C4-2B (cell line): ENCODE data around the gene PKDCC.
A peak's percentile ranks its signal among the peaks of the same experiment; 100 is the strongest.

Experiments
- H3K27ac ChIP-seq: fragments of 450-650 bp; 2 replicates; pipeline ENCODE4 v1.5.1; 2017
- ZFX ChIP-seq: fragments of 450-650 bp; IDR thresholded peaks from 2 replicates; pipeline ENCODE4 v1.6.1; 2017
- TF ChIP-seq, protein P1 (sequence below): fragments of 450-650 bp; conservative IDR thresholded peaks from 2 replicates; pipeline ENCODE4 v1.5.1; 2017; ENCODE audit warnings: mild to moderate bottlenecking

The PKDCC gene, protein sequence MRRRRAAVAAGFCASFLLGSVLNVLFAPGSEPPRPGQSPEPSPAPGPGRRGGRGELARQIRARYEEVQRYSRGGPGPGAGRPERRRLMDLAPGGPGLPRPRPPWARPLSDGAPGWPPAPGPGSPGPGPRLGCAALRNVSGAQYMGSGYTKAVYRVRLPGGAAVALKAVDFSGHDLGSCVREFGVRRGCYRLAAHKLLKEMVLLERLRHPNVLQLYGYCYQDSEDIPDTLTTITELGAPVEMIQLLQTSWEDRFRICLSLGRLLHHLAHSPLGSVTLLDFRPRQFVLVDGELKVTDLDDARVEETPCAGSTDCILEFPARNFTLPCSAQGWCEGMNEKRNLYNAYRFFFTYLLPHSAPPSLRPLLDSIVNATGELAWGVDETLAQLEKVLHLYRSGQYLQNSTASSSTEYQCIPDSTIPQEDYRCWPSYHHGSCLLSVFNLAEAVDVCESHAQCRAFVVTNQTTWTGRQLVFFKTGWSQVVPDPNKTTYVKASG

DNA sequence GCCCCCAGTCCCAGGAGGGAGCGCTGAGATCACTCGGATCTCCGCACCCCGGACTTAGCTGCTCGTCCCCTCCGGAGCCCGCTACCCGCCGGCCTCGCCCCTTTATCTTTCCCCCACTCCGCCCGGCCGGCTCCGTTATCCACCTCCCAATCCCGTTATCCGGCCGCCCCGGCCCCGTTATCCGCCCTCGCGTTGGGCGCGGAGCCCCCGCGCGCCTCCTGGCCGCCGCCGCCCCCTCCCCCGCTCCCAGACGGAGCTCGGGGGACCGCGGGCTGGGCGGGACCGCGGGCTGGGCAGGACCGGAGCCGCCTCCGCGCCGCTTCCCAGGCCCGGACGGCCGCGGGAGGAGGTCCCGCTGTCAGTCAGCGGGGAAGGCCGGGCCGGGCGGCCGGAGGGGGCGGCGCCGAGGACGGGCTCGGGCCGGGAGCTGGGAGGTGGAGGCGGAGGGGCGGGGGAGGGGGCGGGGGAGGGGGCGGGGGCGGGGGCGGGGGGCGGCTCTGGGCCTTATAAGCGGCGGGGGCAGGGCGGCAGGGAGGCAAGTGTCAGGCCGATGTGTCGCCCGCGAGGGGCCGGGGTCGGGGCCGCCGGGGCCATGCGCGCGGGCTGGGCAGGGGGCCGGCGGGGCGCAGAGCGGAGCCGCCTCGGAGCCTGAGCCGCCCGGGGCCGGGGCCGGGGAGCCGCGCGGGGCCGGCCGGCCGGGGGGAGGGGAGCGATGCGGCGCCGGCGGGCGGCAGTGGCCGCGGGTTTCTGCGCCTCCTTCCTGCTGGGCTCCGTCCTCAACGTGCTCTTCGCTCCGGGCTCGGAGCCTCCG lies at the start of gene PKDCC:
PKDCC (plus strand) TSS at position 534 of the 811 bp plus-strand sequence; CDS start at position 713, 179 bp downstream.
- H3K27ac ChIP-seq: peak within 1 kb of the TSS; percentile 57
- TF ChIP-seq, protein P1, sequence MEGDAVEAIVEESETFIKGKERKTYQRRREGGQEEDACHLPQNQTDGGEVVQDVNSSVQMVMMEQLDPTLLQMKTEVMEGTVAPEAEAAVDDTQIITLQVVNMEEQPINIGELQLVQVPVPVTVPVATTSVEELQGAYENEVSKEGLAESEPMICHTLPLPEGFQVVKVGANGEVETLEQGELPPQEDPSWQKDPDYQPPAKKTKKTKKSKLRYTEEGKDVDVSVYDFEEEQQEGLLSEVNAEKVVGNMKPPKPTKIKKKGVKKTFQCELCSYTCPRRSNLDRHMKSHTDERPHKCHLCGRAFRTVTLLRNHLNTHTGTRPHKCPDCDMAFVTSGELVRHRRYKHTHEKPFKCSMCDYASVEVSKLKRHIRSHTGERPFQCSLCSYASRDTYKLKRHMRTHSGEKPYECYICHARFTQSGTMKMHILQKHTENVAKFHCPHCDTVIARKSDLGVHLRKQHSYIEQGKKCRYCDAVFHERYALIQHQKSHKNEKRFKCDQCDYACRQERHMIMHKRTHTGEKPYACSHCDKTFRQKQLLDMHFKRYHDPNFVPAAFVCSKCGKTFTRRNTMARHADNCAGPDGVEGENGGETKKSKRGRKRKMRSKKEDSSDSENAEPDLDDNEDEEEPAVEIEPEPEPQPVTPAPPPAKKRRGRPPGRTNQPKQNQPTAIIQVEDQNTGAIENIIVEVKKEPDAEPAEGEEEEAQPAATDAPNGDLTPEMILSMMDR: no peak
- TF ChIP-seq ZFX: no peak

DNA sequence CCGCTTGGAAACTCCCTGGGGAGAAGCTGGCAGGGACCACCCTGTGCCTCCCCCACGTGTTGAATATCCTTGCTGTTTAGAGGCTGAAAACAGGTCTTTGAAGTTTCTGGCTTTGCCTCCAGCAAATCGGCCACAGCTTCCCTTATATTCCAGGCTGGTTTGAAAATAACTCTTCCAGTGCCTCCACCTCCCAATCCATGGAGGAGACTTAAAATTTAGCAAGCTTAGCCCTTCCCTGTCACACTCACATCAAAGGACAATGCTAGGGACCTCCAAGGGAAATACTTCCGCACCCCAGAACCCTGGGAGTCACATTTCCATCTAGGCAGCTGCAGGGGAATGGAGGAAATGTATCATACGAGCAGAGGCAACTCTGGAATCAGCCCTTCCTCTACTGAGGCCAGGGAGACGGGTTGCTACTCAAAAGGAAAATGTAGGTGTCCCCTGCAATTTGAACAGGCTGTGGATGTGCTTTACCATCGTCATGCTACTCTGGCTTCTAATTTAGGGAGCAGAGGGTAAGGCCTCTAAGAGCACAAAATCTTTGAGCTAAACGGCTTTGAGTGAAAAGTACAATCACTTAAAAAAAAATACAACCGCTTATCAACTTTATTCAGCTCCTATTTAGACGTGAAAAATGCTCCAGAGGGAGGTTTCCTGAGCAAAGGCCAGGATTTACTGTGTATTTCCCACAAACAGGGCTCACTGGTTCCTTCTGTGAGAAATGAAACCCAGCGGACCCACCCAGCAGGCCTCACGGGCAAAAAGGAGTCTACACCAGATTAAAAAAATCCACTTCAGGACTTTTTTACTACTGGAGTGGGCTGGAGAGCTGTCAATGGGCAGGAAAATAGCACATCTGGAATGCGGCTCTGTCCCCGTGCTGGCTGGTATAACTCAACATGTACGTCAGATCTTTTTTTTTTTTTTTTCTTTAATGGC lies 49.4 kb upstream of the PKDCC start:
- H3K27ac ChIP-seq: no peak overlapping the region

DNA sequence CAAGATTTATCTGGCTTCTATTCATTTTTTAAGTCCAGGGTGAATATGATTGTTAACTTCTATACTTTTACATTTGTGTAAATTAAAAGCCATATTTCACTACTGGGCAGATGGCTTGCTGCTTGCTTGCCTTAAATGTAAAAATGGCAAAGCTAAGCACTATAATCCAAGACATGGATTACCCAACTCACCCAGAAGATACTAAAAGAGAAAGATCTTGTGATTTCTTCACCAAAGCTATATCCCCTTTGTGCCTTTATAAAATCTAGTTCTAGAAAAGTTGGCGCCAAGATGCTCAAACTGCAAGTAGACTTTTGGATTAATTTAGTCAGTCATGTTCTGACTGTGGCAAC lies 48.7 kb upstream of the PKDCC start:
- H3K27ac ChIP-seq: no peak overlapping the region
- TF ChIP-seq, protein P1: no peak
- TF ChIP-seq ZFX: no peak

More for the DNA sequence above, 49.4 kb upstream of the PKDCC start:
- TF ChIP-seq, protein P1: no peak
- TF ChIP-seq ZFX: no peak

DNA sequence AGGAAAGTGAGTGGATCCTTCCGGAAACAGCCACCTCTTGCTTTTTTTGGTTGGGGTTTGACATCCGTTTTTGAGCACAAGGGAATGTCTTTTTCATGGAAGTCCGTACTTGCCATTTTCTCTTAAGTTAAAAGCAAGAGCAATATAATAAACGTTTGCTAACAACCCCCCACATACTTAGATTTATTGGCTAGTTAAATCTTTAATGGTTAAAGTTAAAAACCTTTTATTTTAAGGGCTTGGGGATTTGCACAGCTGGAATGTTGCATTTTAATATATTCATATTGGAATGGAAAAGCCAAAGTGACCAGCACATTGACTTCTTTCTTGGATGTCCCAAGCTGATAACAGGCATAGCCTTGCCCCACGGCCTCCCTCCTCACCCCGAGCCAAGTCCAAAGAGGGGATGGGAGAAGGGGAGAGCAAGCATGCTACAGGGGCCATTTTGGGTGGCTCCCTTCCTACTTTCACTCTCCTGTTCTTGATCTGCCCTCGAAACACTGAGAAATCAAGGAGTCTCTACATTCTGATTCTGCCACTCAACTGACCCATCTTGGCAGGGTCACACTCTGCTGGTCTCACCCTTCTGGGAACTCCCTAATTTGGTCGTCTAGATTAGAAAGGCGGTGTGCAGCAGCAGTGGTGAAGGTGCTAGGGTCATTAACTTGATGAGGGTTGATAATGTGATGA lies 48.1 kb upstream of the PKDCC start:
- TF ChIP-seq, protein P1: no peak
- TF ChIP-seq ZFX: no peak

DNA sequence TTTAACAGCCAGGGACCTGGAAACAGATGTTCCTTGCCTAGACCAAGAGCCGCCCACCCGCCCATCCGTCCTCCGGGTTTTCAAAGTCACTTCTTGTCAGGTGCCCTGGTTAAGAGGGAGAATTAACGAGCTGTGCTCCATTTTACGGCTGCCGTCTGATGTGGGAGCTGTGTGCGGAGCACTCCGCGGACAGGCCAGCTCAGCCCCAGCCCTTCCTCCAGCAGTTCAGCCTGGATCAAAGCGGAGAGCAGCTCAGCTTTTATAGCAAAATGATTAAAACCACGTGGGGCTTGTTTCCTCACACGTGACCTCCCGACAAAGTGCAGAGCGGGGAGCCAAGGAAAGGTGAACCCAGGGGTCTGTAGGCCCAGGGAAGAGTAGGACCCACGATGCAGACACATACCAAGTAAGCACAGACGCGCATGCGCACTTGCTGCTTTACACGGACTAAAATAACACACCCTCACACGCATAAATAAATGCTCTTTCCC lies 46.1 kb upstream of the PKDCC start:
- no peak for TF ChIP-seq ZFX
- TF ChIP-seq, protein P1: no peak

More for the DNA sequence above, 48.1 kb upstream of the PKDCC start:
- no peak overlapping the region for H3K27ac ChIP-seq

DNA sequence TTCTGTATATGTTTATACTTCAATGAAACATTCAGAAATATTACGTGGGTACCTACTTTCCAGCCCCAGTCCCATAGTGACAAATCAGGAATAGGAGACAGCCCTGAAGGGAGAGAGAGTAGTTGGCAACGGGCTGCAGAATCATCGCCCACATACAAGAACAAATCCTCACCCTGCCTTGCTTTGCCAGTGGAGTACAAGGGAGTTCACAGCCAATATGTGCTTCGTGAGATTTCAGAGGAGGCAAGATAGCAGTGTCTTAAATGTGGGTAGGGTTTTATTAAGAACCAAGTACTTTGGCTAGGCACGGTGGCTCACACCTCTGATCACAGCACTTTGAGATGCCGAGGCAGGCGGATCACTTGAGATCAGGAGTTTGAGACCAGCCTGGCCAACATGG lies 40.3 kb upstream of the PKDCC start:
- no peak overlapping the region for H3K27ac ChIP-seq
- TF ChIP-seq ZFX: no peak
- TF ChIP-seq, protein P1: no peak

More for the DNA sequence above, 46.1 kb upstream of the PKDCC start:
- H3K27ac ChIP-seq: no peak overlapping the region
